OCI-LY7 (cell line): ENCODE data around the gene TRIP6.
"Not testable (repeated sequence)": the region's sequence is repeated elsewhere in the genome, so short reads cannot be mapped to it uniquely, and the experiment has no call there.

ENCODE experiments used
- CTCF ChIP-seq: fragments of 200-600 bp; sonication (generic); conservative IDR thresholded peaks from 2 replicates; pipeline ENCODE4 v1.5.1; 2014; ENCODE audit warnings: mild to moderate bottlenecking, antibody characterized with exemption, low read length, moderate library complexity, mixed read lengths
- EZH2phosphoT487 ChIP-seq: fragments of 200-600 bp; sonication (generic); IDR thresholded peaks from 2 replicates; pipeline ENCODE4 v1.6.1; 2018; ENCODE audit warnings: low read depth, borderline replicate concordance, mild to moderate bottlenecking, mixed run types, antibody characterized with exemption, low read length, moderate library complexity, mixed read lengths

GRCh38 chr7:100854899-100855298, 12.3 kb upstream of the TRIP6 start:
- not testable (repeated sequence) for TF ChIP-seq CTCF, EZH2phosphoT487
